Fibroblast of the aortic adventitia (primary cell): ENCODE measurements around the gene RUSC2. TPM values are rescaled to one million over a fixed set of nuclear protein-coding genes. Genes with fewer than 3 reads are reported as not detected.
"Not testable (repeated sequence)": the region's sequence is repeated elsewhere in the genome, so short reads cannot be mapped to it uniquely, and the experiment has no call there.

Source experiments
- DNase-seq: peaks from one replicate; pipeline ENCODE4 v3.0.0-alpha.2; 2010; ENCODE audit warnings: low read depth
- H3K4me3 ChIP-seq: 2 replicates; pipeline ENCODE4 v1.5.1; 2011; ENCODE audit warnings: low read depth, mild to moderate bottlenecking, control low read depth, low read length, moderate library complexity
- CTCF ChIP-seq: IDR thresholded peaks from 2 replicates; pipeline ENCODE4 v1.5.1; 2011; ENCODE audit warnings: mild to moderate bottlenecking, low read length, control low read depth, inconsistent platforms; ENCODE audit not compliant: insufficient read depth
- total RNA-seq: library from RNA; depleted of rRNA; stranded (reverse); fragments of >200 nt; gene quantifications from 2 replicates; pipeline ENCODE4 v1.2.3, GENCODE V29; 2012; ENCODE audit warnings: low replicate concordance

The RUSC2 gene
- total RNA-seq, 1 donor = 32.9 TPM

- TF ChIP-seq CTCF = no peak
- DNase-seq = peak; percentile 77
- H3K4me3 ChIP-seq = no peak overlapping the region
Measured at GRCh38 chr9:35521708-35522107, 31.8 kb downstream of the RUSC2 start.

- no peak for DNase-seq
- H3K4me3 ChIP-seq = no peak overlapping the region
- TF ChIP-seq CTCF = peak; percentile 24
Measured at GRCh38 chr9:35522187-35522586, 32.3 kb downstream of the RUSC2 start.

- no peak for DNase-seq
- no peak overlapping the region for H3K4me3 ChIP-seq
- TF ChIP-seq CTCF = no peak
Measured at GRCh38 chr9:35522700-35523099, 32.8 kb downstream of the RUSC2 start.

GRCh38 chr9:35523556-35523955 lies 33.6 kb downstream of the RUSC2 start:
- not testable (repeated sequence) for H3K4me3 ChIP-seq, DNase-seq

- no peak overlapping the region for H3K4me3 ChIP-seq
- TF ChIP-seq CTCF = no peak
- DNase-seq = peak; percentile 76
Measured at GRCh38 chr9:35526087-35526801, 36.3 kb downstream of the RUSC2 start.

GRCh38 chr9:35529161-35529823 lies 39.4 kb downstream of the RUSC2 start:
- DNase-seq = no peak
- no peak overlapping the region for H3K4me3 ChIP-seq
- no peak for TF ChIP-seq CTCF

GRCh38 chr9:35533398-35533797 lies 43.5 kb downstream of the RUSC2 start:
- peak; percentile 81 for DNase-seq
- no peak overlapping the region for H3K4me3 ChIP-seq
- no peak for TF ChIP-seq CTCF

GRCh38 chr9:35534921-35535320 lies 45.0 kb downstream of the RUSC2 start:
- not testable (repeated sequence) for DNase-seq, H3K4me3 ChIP-seq
